GM19452 (cell line): ENCODE results near the gene ZCCHC4.

Experiments used
- ATAC-seq: cut with Tn5 transposase; IDR thresholded peaks from one replicate; pipeline ENCODE4 v1.9.1; 2021; ENCODE audit not compliant: unreplicated experiment

The ZCCHC4 gene

GRCh38 chr4:25312496-25313200 lies at the start of gene ZCCHC4:
ZCCHC4 (plus strand) TSS chr4:25312774; CDS start chr4:25312810, 36 bp downstream.
- peak; percentile 78 for ATAC-seq

- ATAC-seq: no peak
Measured at GRCh38 chr4:25271866-25272265, 40.7 kb upstream of the ZCCHC4 start.

- no peak for ATAC-seq
Measured at GRCh38 chr4:25280210-25280609, 32.4 kb upstream of the ZCCHC4 start.

- no peak for ATAC-seq
Measured at GRCh38 chr4:25283948-25284347, 28.6 kb upstream of the ZCCHC4 start.

- no peak for ATAC-seq
Measured at GRCh38 chr4:25284466-25284865, 28.1 kb upstream of the ZCCHC4 start.

GRCh38 chr4:25290490-25291067 lies 22.0 kb upstream of the ZCCHC4 start:
- no peak for ATAC-seq

- no peak for ATAC-seq
Measured at GRCh38 chr4:25291158-25291733, 21.3 kb upstream of the ZCCHC4 start.

- ATAC-seq: no peak
Measured at GRCh38 chr4:25297528-25298242, 14.9 kb upstream of the ZCCHC4 start.

- ATAC-seq: no peak
Measured at GRCh38 chr4:25299476-25300203, 12.9 kb upstream of the ZCCHC4 start.

GRCh38 chr4:25301471-25301870 lies 11.1 kb upstream of the ZCCHC4 start:
- no peak for ATAC-seq

GRCh38 chr4:25302626-25303025 lies 9.9 kb upstream of the ZCCHC4 start:
- no peak for ATAC-seq

- no peak for ATAC-seq
Measured at GRCh38 chr4:25303578-25303977, 9.0 kb upstream of the ZCCHC4 start.

- ATAC-seq: no peak
Measured at GRCh38 chr4:25306518-25307057, 6.0 kb upstream of the ZCCHC4 start.

- no peak for ATAC-seq
Measured at GRCh38 chr4:25307596-25307995, 5.0 kb upstream of the ZCCHC4 start.

GRCh38 chr4:25308306-25308705 lies 4.3 kb upstream of the ZCCHC4 start:
- ATAC-seq: no peak

- no peak for ATAC-seq
Measured at GRCh38 chr4:25308761-25309160, 3.8 kb upstream of the ZCCHC4 start.

- ATAC-seq: peak; percentile 53
Measured at GRCh38 chr4:25310066-25310802, 2.3 kb upstream of the ZCCHC4 start.

- ATAC-seq: peak; percentile 27
Measured at GRCh38 chr4:25310803-25311166, 1.8 kb upstream of the ZCCHC4 start.

GRCh38 chr4:25313201-25313895 lies 774 bp downstream of the ZCCHC4 start:
- no peak for ATAC-seq

GRCh38 chr4:25320336-25320735 lies 7.8 kb downstream of the ZCCHC4 start:
- no peak for ATAC-seq
